Central memory CD8-positive, alpha-beta T cell (primary cell): ENCODE measurements around the gene PLAC8.
"Not testable (repeated sequence)": the region's sequence is repeated elsewhere in the genome, so short reads cannot be mapped to it uniquely, and the experiment has no call there.

ENCODE experiments used
- ATAC-seq: fragments of 150-1000 bp; cut with Tn5 transposase; replicated peaks from 2 replicates; pipeline ENCODE4 v1.10.0; 2022; ENCODE audit warnings: mild to moderate bottlenecking, moderate FRiP score, moderate number of reproducible peaks; ENCODE audit not compliant: poor library complexity, severe bottlenecking; ENCODE audit errors: extremely low read depth
- DNase-seq, 2 donors: peaks; one replicate each; pipeline ENCODE4 v3.0.0; 2021; ENCODE audit warnings: low spot score in 2 of 2
- H3K27ac Mint-ChIP-seq: one replicate; pipeline ENCODE4 v1.8.0; 2022; ENCODE audit warnings: low read depth, mild to moderate bottlenecking, moderate library complexity, mixed read lengths
- H3K27me3 Mint-ChIP-seq: one replicate; pipeline ENCODE4 v1.8.0; 2022; ENCODE audit warnings: mixed read lengths
- H3K36me3 Mint-ChIP-seq: one replicate; pipeline ENCODE4 v1.8.0; 2022; ENCODE audit warnings: mild to moderate bottlenecking, moderate library complexity, mixed read lengths; ENCODE audit not compliant: insufficient read depth
- H3K4me1 Mint-ChIP-seq: one replicate; pipeline ENCODE4 v1.8.0; 2022; ENCODE audit warnings: mixed read lengths
- H3K4me3 Mint-ChIP-seq: one replicate; pipeline ENCODE4 v1.8.0; 2022; ENCODE audit warnings: mild to moderate bottlenecking, moderate library complexity, mixed read lengths
- H3K9me3 Mint-ChIP-seq: one replicate; pipeline ENCODE4 v1.8.0; 2022; ENCODE audit warnings: mixed read lengths

PLAC8 gene

GRCh38 chr4:83043157-83043556 lies 71.4 kb downstream of the PLAC8 start:
- not testable (repeated sequence) for H3K4me3 Mint-ChIP-seq, H3K27ac Mint-ChIP-seq, H3K36me3 Mint-ChIP-seq, DNase-seq, H3K27me3 Mint-ChIP-seq, ATAC-seq, H3K9me3 Mint-ChIP-seq
- H3K4me1 Mint-ChIP-seq: peaks cover 16% of the 10 kb centered on the region

DNA sequence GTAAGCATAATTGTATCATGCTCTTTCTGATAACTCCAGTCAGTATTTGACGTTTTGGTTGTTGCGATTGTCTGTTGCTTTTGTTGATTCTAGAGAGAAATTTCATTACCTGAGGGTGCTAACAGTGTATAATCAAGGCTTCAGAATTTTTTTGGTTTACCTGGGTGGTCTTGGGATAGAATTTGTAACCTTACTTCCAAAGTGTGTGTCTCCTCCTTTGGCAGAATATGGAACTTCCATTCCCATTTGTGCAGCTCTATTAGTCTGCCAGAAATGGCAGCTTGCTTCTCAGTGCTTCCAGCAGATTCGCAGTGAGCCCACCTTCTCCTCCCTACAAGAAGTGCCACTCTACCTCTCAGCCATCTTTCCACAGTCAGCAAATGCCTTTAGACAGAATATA lies 74.3 kb downstream of the PLAC8 start:
- ATAC-seq (no peak), DNase-seq (no peak)
- Mint-ChIP-seq H3K9me3 (no peaks in the 10 kb centered on the region), H3K4me1 (peaks cover 35% of the 10 kb centered on the region), H3K27ac (no peak overlapping the region), H3K27me3 (no peaks in the 10 kb centered on the region), H3K4me3 (no peak overlapping the region), H3K36me3 (peaks cover 8% of the 10 kb centered on the region)
